Epithelial cell of esophagus (primary cell): Measurements from ENCODE around the gene MYH7.
A peak's percentile ranks its signal among the peaks of the same experiment; 100 is the strongest.
"Not testable (repeated sequence)": the region's sequence is repeated elsewhere in the genome, so short reads cannot be mapped to it uniquely, and the experiment has no call there.

ENCODE experiments used
- DNase-seq: peaks from one replicate; pipeline ENCODE4 v3.0.0; 2010; ENCODE audit warnings: low read depth
- H3K4me3 ChIP-seq: 2 replicates; pipeline ENCODE4 v1.5.1; 2011; ENCODE audit warnings: mild to moderate bottlenecking, low read length, control low read depth
- TF ChIP-seq, protein P1 (sequence below): IDR thresholded peaks from 2 replicates; pipeline ENCODE4 v1.5.1; 2011; ENCODE audit warnings: low read depth, mild to moderate bottlenecking, low read length, control low read depth, inconsistent platforms; ENCODE audit not compliant: insufficient read depth; ENCODE audit errors: missing control alignments

MYH7 gene

GRCh38 chr14:23460960-23461359 lies 25.5 kb upstream of the MYH7 start:
- no peak for DNase-seq
- TF ChIP-seq, protein P1, sequence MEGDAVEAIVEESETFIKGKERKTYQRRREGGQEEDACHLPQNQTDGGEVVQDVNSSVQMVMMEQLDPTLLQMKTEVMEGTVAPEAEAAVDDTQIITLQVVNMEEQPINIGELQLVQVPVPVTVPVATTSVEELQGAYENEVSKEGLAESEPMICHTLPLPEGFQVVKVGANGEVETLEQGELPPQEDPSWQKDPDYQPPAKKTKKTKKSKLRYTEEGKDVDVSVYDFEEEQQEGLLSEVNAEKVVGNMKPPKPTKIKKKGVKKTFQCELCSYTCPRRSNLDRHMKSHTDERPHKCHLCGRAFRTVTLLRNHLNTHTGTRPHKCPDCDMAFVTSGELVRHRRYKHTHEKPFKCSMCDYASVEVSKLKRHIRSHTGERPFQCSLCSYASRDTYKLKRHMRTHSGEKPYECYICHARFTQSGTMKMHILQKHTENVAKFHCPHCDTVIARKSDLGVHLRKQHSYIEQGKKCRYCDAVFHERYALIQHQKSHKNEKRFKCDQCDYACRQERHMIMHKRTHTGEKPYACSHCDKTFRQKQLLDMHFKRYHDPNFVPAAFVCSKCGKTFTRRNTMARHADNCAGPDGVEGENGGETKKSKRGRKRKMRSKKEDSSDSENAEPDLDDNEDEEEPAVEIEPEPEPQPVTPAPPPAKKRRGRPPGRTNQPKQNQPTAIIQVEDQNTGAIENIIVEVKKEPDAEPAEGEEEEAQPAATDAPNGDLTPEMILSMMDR: no peak
- H3K4me3 ChIP-seq: no peak overlapping the region

DNA sequence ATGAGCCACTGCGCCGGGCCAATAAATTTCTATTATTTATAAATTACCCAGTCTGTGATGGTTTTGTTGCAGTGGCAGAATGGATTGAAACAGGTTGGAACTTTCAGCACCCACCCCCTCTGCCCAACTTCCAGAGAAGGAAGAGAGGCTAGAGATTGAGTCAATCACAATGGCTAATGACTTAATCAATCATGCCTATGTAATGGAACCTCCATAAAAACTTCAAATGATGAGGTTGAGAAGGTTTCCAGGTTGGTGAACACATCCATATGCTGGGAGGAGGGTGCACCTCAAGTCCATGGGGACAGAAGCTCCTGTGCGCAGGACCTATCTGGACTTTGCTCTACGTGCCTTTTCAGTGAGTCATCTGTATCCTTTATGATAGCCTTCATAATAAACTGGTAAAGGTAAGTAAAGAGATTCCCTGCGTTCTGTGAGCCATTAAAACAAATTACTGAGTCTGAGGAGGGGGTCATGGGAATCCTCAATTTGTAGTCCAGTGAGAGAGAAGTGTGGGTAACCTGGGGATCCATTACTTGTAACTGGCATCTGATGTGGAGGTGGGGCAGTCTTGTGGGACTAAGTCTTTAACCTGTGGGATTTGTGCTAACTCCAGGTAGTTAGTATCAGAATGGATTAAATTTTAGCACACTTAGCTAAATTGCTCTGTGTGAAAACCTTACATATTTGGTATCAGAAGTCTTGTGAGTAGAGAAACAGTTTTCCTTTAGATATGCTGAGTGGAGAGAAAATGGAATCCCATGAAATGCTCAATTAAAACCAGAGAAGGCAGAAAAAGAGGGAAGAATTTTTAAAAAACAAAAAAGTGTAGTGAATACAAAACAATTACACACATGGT lies 22.4 kb upstream of the MYH7 start:
- no peak overlapping the region for H3K4me3 ChIP-seq
- TF ChIP-seq, protein P1: no peak
- no peak for DNase-seq

- not testable (repeated sequence) for H3K4me3 ChIP-seq
- peak; percentile 16 for DNase-seq
Measured at GRCh38 chr14:23456883-23457586, 21.6 kb upstream of the MYH7 start.

DNA sequence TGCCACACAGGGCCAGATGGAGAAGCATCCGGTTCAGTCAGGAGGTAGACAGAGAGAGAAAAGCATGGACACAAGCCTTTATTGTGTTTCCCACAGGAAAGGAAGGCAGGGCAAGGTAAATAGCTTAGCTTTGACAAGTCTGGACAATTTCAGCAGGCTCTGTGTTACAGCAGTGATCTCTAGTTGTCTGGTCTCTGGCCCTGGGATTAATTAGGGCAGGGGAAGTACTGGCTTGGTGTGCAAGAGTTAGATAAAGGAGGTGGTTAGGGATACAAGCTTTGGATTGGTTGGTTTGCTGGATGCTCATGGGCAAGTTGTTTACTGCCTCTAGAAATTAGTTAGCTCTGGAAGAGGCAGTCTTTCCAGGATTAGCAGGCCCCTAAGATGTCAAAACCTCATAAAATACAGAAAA lies 19.0 kb upstream of the MYH7 start:
- H3K4me3 ChIP-seq: no peak overlapping the region
- TF ChIP-seq, protein P1: no peak
- peak; percentile 81 for DNase-seq

DNA sequence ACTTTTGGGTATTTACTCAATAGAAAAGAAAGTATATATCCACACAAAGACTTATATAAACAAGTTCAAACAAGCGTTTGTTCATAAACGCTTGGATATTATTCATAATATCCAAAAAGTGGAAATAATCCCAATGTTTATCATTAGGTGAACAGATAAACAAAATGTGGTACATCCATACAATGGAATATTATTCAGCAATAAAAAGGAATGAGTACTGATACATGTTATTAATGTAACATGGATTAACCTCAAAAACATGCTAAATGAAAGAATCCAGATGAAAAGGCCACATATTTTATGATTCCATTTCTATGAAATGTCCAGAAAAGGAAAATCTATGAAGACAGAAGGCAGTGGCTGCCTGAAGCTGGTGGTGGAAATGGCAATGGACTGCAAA lies 16.8 kb upstream of the MYH7 start:
- TF ChIP-seq, protein P1: no peak
- no peak overlapping the region for H3K4me3 ChIP-seq
- DNase-seq: no peak

- H3K4me3 ChIP-seq: no peak overlapping the region
- TF ChIP-seq, protein P1: no peak
Measured at GRCh38 chr14:23450379-23450778, 14.9 kb upstream of the MYH7 start.

DNA sequence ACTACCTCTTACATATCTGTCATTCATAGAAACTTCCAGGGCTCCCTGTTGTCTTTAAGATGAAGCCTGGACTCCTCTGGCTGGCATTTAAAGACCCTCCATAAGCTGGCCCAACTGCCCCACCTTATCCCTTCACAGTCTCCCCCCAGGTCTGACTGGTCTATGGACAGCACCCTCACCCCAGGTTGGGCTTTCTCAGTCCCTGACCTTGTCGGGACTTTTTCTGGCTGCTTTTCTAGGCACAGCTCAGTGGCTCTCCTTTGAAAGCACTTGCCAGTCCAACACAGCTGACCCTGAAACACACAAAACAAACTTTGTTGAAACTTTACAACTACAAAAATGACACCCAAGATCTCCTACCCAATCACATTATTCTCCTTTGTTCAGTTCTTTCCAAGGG lies 13.9 kb upstream of the MYH7 start:
- TF ChIP-seq, protein P1: no peak
- no peak for DNase-seq
- H3K4me3 ChIP-seq: no peak overlapping the region

More at GRCh38 chr14:23450379-23450778, 14.9 kb upstream of the MYH7 start:
- DNase-seq: no peak
